H9 (cell line): Measurements from ENCODE around the gene GPR141. TPM values are rescaled to one million over a fixed set of nuclear protein-coding genes. Genes with fewer than 3 reads are reported as not detected.

Experiments
- DNase-seq: peaks from one replicate; pipeline ENCODE4 v3.0.0-alpha.2; 2017
- H2AFZ ChIP-seq: one replicate; pipeline ENCODE4 v1.6.1; 2013; ENCODE audit warnings: mild to moderate bottlenecking, low read length, control low read depth, moderate library complexity
- H2AK5ac ChIP-seq: 2 replicates; pipeline ENCODE4 v1.6.1; 2013; ENCODE audit warnings: low read length, control low read depth, mixed read lengths; ENCODE audit not compliant: insufficient read length
- H2BK120ac ChIP-seq: one replicate; pipeline ENCODE4 v1.6.1; 2013; ENCODE audit warnings: low read depth, mild to moderate bottlenecking, low read length, control low read depth, inconsistent platforms; ENCODE audit not compliant: poor library complexity, severe bottlenecking
- H2BK12ac ChIP-seq: 2 replicates; pipeline ENCODE4 v1.6.1; 2013; ENCODE audit warnings: low read length, control low read depth, mixed read lengths, low read depth; ENCODE audit not compliant: insufficient read length
- H2BK15ac ChIP-seq: 2 replicates; pipeline ENCODE4 v1.6.1; 2013; ENCODE audit warnings: low read depth, low read length, control low read depth
- H2BK20ac ChIP-seq: one replicate; pipeline ENCODE4 v1.6.1; 2013; ENCODE audit warnings: low read depth, mild to moderate bottlenecking, low read length, control low read depth, inconsistent platforms; ENCODE audit not compliant: poor library complexity, severe bottlenecking
- H2BK5ac ChIP-seq: 2 replicates; pipeline ENCODE4 v1.6.1; 2013; ENCODE audit warnings: low read length, control low read depth, mixed read lengths; ENCODE audit not compliant: insufficient read length
- H3K14ac ChIP-seq: 2 replicates; pipeline ENCODE4 v1.6.1; 2013; ENCODE audit warnings: low read length, control low read depth; ENCODE audit not compliant: insufficient read depth
- H3K18ac ChIP-seq: 2 replicates; pipeline ENCODE4 v1.6.1; 2013; ENCODE audit warnings: low read depth, mild to moderate bottlenecking, mixed read lengths, low read length, control low read depth; ENCODE audit not compliant: insufficient read length
- H3K23ac ChIP-seq: 2 replicates; pipeline ENCODE4 v1.6.1; 2013; ENCODE audit warnings: low read length, control low read depth, mixed read lengths, low read depth; ENCODE audit not compliant: insufficient read length
- H3K23me2 ChIP-seq: 2 replicates; pipeline ENCODE4 v1.6.1; 2013; ENCODE audit warnings: low read depth, mild to moderate bottlenecking, mixed read lengths, low read length, control low read depth; ENCODE audit not compliant: insufficient read length, poor library complexity, severe bottlenecking
- H3K27ac ChIP-seq: 2 replicates; pipeline ENCODE4 v1.5.1; 2013; ENCODE audit warnings: low read length, control low read depth, mixed read lengths, low read depth; ENCODE audit not compliant: insufficient read length
- H3K27me3 ChIP-seq: 2 replicates; pipeline ENCODE4 v1.6.1; 2013; ENCODE audit warnings: low read length, control low read depth, inconsistent platforms; ENCODE audit not compliant: insufficient read depth
- H3K4ac ChIP-seq: 2 replicates; pipeline ENCODE4 v1.6.1; 2013; ENCODE audit warnings: low read depth, mild to moderate bottlenecking, control low read depth, inconsistent platforms, low read length, moderate library complexity
- H3K4me1 ChIP-seq: 2 replicates; pipeline ENCODE4 v1.6.1; 2013; ENCODE audit warnings: low read length, control low read depth, inconsistent platforms; ENCODE audit not compliant: insufficient read depth
- H3K4me2 ChIP-seq: 2 replicates; pipeline ENCODE4 v1.6.1; 2013; ENCODE audit warnings: low read length, control low read depth, mixed read lengths; ENCODE audit not compliant: insufficient read length, insufficient read depth
- H3K56ac ChIP-seq: 2 replicates; pipeline ENCODE4 v1.6.1; 2013; ENCODE audit warnings: low read depth, mild to moderate bottlenecking, mixed read lengths, low read length, control low read depth; ENCODE audit not compliant: insufficient read length
- H3K79me1 ChIP-seq: 2 replicates; pipeline ENCODE4 v1.6.1; 2013; ENCODE audit warnings: low read depth, mild to moderate bottlenecking, moderate library complexity, low read length, control low read depth, inconsistent platforms; ENCODE audit not compliant: insufficient read depth, poor library complexity, severe bottlenecking
- H3K79me2 ChIP-seq: 2 replicates; pipeline ENCODE4 v1.6.1; 2013; ENCODE audit warnings: low read length, control low read depth, inconsistent platforms; ENCODE audit not compliant: insufficient read depth
- H3K9ac ChIP-seq: 2 replicates; pipeline ENCODE4 v1.6.1; 2013; ENCODE audit warnings: low read length, control low read depth, mixed read lengths; ENCODE audit not compliant: insufficient read length; ENCODE audit errors: extremely low read depth
- H3K9me3 ChIP-seq: one replicate; pipeline ENCODE4 v1.6.1; 2013; ENCODE audit warnings: low read depth, low read length, inconsistent platforms; ENCODE audit not compliant: control insufficient read depth
- H3T11ph ChIP-seq: one replicate; pipeline ENCODE4 v1.6.1; 2013; ENCODE audit warnings: mild to moderate bottlenecking, low read length, control low read depth, inconsistent platforms
- H4K20me1 ChIP-seq: one replicate; pipeline ENCODE4 v1.6.1; 2013; ENCODE audit not compliant: control insufficient read depth, insufficient read length, insufficient read depth
- H4K5ac ChIP-seq: 2 replicates; pipeline ENCODE4 v1.6.1; 2013; ENCODE audit warnings: low read depth, mild to moderate bottlenecking, mixed read lengths, low read length, control low read depth; ENCODE audit not compliant: insufficient read length
- H4K8ac ChIP-seq: replicated peaks from 2 replicates; pipeline ENCODE4 v1.6.1; 2013; ENCODE audit warnings: low read length, control low read depth, mixed read lengths, low read depth; ENCODE audit not compliant: insufficient read length
- H4K91ac ChIP-seq: 2 replicates; pipeline ENCODE4 v1.6.1; 2013; ENCODE audit warnings: low read depth, mild to moderate bottlenecking, moderate library complexity, mixed read lengths, low read length, control low read depth; ENCODE audit not compliant: insufficient read length
- H3K27ac Mint-ChIP-seq, 3 experiments: 2 replicates in 2 of 3; 3 replicates in 1 of 3; pipeline ENCODE4 v1.8.0; 2020 to 2021; ENCODE audit warnings: mixed read lengths in 3 of 3, mild to moderate bottlenecking in 1 of 3, moderate library complexity in 1 of 3
- H3K27me3 Mint-ChIP-seq: 2 replicates; pipeline ENCODE4 v1.8.0; 2021; ENCODE audit warnings: low read depth, mild to moderate bottlenecking, moderate library complexity, mixed read lengths
- H3K36me3 Mint-ChIP-seq, 3 experiments: 2 replicates in 2 of 3; 3 replicates in 1 of 3; pipeline ENCODE4 v1.8.0; 2020 to 2021; ENCODE audit warnings: low read depth in 3 of 3, mixed read lengths in 3 of 3; ENCODE audit not compliant: insufficient read depth in 1 of 3
- H3K4me1 Mint-ChIP-seq, 2 experiments: 2 replicates each; pipeline ENCODE4 v1.8.0; 2020; ENCODE audit warnings: mixed read lengths in 2 of 2
- H3K4me3 Mint-ChIP-seq, 2 experiments: 2 replicates in 1 of 2; 3 replicates in 1 of 2; pipeline ENCODE4 v1.8.0; 2020 to 2021; ENCODE audit warnings: mild to moderate bottlenecking in 2 of 2, mixed read lengths in 2 of 2, moderate library complexity in 1 of 2
- H3K9me3 Mint-ChIP-seq, 2 experiments: 2 replicates in 1 of 2; 3 replicates in 1 of 2; pipeline ENCODE4 v1.8.0; 2020; ENCODE audit warnings: mild to moderate bottlenecking in 2 of 2, mixed read lengths in 2 of 2, moderate library complexity in 1 of 2
- total RNA-seq: library from RNA; stranded (reverse); gene quantifications from 2 replicates; pipeline ENCODE4 v1.2.1, GENCODE V29; 2021
- TF ChIP-seq, protein P1 (sequence below): fragments of 200-600 bp; sonication (generic); conservative IDR thresholded peaks from 3 replicates; pipeline ENCODE4 v1.8.0; 2021; ENCODE audit warnings: antibody characterized with exemption, mild to moderate bottlenecking

The GPR141 gene
- total RNA-seq, 1 experiment from 2014 or later = 0.50 TPM

- no peak overlapping the region for H3K27ac ChIP-seq
Measured at GRCh38 chr7:37729181-37729580, 45.6 kb downstream of the GPR141 start.

More at GRCh38 chr7:37729181-37729580, 45.6 kb downstream of the GPR141 start:
- no peak overlapping the region for H4K5ac ChIP-seq
- no peak overlapping the region for H2BK5ac ChIP-seq
- TF ChIP-seq, protein P1, sequence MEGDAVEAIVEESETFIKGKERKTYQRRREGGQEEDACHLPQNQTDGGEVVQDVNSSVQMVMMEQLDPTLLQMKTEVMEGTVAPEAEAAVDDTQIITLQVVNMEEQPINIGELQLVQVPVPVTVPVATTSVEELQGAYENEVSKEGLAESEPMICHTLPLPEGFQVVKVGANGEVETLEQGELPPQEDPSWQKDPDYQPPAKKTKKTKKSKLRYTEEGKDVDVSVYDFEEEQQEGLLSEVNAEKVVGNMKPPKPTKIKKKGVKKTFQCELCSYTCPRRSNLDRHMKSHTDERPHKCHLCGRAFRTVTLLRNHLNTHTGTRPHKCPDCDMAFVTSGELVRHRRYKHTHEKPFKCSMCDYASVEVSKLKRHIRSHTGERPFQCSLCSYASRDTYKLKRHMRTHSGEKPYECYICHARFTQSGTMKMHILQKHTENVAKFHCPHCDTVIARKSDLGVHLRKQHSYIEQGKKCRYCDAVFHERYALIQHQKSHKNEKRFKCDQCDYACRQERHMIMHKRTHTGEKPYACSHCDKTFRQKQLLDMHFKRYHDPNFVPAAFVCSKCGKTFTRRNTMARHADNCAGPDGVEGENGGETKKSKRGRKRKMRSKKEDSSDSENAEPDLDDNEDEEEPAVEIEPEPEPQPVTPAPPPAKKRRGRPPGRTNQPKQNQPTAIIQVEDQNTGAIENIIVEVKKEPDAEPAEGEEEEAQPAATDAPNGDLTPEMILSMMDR = no peak
- no peaks in the 10 kb centered on the region for H3K4me1 ChIP-seq
- Mint-ChIP-seq H3K4me1 (peaks cover 0 to 3% of the 10 kb centered on the region in 2 experiments; a peak in 1 of 4 replicates), H3K36me3 (no peaks in the 10 kb centered on the region), H3K4me3 (no peak overlapping the region), H3K27ac (peak overlapping the region in 1 of 3 experiments; percentile 53; a peak in 1 of 7 replicates), H3K27me3 (no peaks in the 10 kb centered on the region), H3K9me3 (no peaks in the 10 kb centered on the region)
- H2AK5ac ChIP-seq = no peak overlapping the region
- no peak overlapping the region for H3T11ph ChIP-seq
- H3K4me2 ChIP-seq = no peak overlapping the region
- DNase-seq = no peak
- H3K9ac ChIP-seq = no peak overlapping the region
- no peak overlapping the region for H2BK120ac ChIP-seq
- no peak overlapping the region for H2BK20ac ChIP-seq
- H3K23ac ChIP-seq = no peak overlapping the region
- H3K23me2 ChIP-seq = no peaks in the 10 kb centered on the region
- H3K4ac ChIP-seq = no peak overlapping the region
- H3K27me3 ChIP-seq = no peaks in the 10 kb centered on the region
- H3K18ac ChIP-seq = no peak overlapping the region
- no peaks in the 10 kb centered on the region for H3K79me1 ChIP-seq
- no peak overlapping the region for H3K14ac ChIP-seq
- no peaks in the 10 kb centered on the region for H4K20me1 ChIP-seq
- H3K9me3 ChIP-seq = no peaks in the 10 kb centered on the region
- H3K56ac ChIP-seq = no peak overlapping the region
- no peak overlapping the region for H4K8ac ChIP-seq
- no peak overlapping the region for H4K91ac ChIP-seq
- H2BK15ac ChIP-seq = no peak overlapping the region
- H2BK12ac ChIP-seq = no peak overlapping the region
- H2AFZ ChIP-seq = no peak overlapping the region
- H3K79me2 ChIP-seq = no peaks in the 10 kb centered on the region
